Mesothelial cell of epicardium (in vitro differentiated cells): ENCODE data around the gene DISC1. TPM values are rescaled to one million over a fixed set of nuclear protein-coding genes. Genes with fewer than 3 reads are reported as not detected.

Source experiments
- DNase-seq, 2 experiments: peaks; one replicate each; pipeline ENCODE4 v3.0.0; 2021; ENCODE audit warnings: low spot score in 2 of 2; ENCODE audit not compliant: unreplicated experiment in 2 of 2
- H3K27ac Mint-ChIP-seq: 2 replicates; pipeline ENCODE4 v1.8.0; 2021; ENCODE audit warnings: mixed read lengths
- H3K27me3 Mint-ChIP-seq: 2 replicates; pipeline ENCODE4 v1.8.0; 2021; ENCODE audit warnings: low read depth, mixed read lengths
- H3K36me3 Mint-ChIP-seq: 2 replicates; pipeline ENCODE4 v1.8.0; 2021; ENCODE audit warnings: mixed read lengths
- H3K4me1 Mint-ChIP-seq: 2 replicates; pipeline ENCODE4 v1.8.0; 2021; ENCODE audit warnings: mixed read lengths
- H3K4me3 Mint-ChIP-seq: 2 replicates; pipeline ENCODE4 v1.8.0; 2021; ENCODE audit warnings: mild to moderate bottlenecking, moderate library complexity, mixed read lengths
- H3K9me3 Mint-ChIP-seq: 2 replicates; pipeline ENCODE4 v1.8.0; 2021; ENCODE audit warnings: mixed read lengths
- CTCF ChIP-seq: fragments of 200-600 bp; sonication (generic); IDR thresholded peaks from one replicate; pipeline ENCODE4 v1.5.0; 2021; ENCODE audit warnings: antibody characterized with exemption; ENCODE audit not compliant: unreplicated experiment
- total RNA-seq: library from RNA; stranded (reverse); gene quantifications from 3 replicates; pipeline ENCODE4 v1.2.1, GENCODE V29; 2021

The DISC1 gene
- total RNA-seq, 1 donor from 2014 or later = 9.1 TPM

- no peak for TF ChIP-seq CTCF
- Mint-ChIP-seq H3K27ac (no peak overlapping the region), H3K9me3 (peaks cover 21% of the 10 kb centered on the region), H3K4me3 (no peak overlapping the region), H3K36me3 (peaks cover 23% of the 10 kb centered on the region), H3K4me1 (peaks cover 3% of the 10 kb centered on the region), H3K27me3 (no peaks in the 10 kb centered on the region)
- DNase-seq = no peak
These were observed 126.7 kb downstream of the DISC1 start for GRCh38 chr1:231753313-231753712.

- no peaks in the 10 kb centered on the region for H3K27me3 Mint-ChIP-seq
- peaks cover 16% of the 10 kb centered on the region for H3K36me3 Mint-ChIP-seq
These were observed 130.5 kb downstream of the DISC1 start for GRCh38 chr1:231757101-231757404.

DNA sequence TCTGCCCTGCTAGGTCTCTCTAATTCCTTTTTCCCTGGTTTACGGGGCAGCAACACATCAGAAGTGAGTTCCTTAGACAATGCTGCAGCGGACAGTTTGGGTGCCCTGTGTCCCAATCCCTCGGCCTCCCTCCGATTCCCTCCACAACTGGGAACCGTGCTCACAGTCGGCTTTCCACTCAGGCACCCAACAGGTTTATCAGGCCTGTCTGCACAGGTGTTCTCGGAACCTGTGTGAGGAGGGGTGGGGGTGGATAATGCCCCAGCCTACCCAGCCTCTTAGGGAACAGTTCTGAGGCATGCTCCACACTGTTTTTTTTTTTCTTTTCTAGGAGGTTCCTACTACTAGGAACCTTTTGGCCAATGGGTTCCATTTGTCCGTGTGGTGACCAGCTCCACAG, 131.2 kb downstream of the DISC1 start:
- H3K27me3 Mint-ChIP-seq = no peaks in the 10 kb centered on the region
- H3K9me3 Mint-ChIP-seq = peaks cover 10% of the 10 kb centered on the region
- TF ChIP-seq CTCF = no peak
- no peak overlapping the region for H3K27ac Mint-ChIP-seq
- no peak for DNase-seq
- no peak overlapping the region for H3K4me3 Mint-ChIP-seq
- no peaks in the 10 kb centered on the region for H3K4me1 Mint-ChIP-seq
- H3K36me3 Mint-ChIP-seq = peaks cover 10% of the 10 kb centered on the region

More at GRCh38 chr1:231757101-231757404, 130.5 kb downstream of the DISC1 start:
- no peak for DNase-seq
- H3K4me1 Mint-ChIP-seq = no peaks in the 10 kb centered on the region
- no peak overlapping the region for H3K27ac Mint-ChIP-seq
- peak; percentile 44 for TF ChIP-seq CTCF
- peaks cover 16% of the 10 kb centered on the region for H3K9me3 Mint-ChIP-seq
- no peak overlapping the region for H3K4me3 Mint-ChIP-seq

DNA sequence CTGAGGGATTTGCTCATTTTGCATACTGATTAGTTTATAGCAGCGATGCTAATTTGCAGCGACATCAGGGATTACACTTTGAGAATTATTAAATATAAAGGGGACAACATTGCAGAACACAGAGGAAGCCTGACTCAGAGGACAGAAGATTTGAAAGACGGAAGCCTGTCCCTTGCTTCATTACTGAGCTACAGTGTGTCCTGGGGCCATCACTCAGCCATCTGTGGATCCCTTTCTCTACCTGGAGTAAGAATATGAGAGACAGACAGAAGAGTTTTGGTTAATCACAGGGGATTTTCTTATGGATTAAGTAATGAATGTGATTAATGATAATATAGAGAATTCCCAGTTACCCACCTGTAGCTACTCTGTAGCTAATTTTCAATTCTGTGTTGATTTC, 134.7 kb downstream of the DISC1 start:
- TF ChIP-seq CTCF = no peak
- DNase-seq = no peak
- no peak overlapping the region for H3K4me3 Mint-ChIP-seq
- peaks cover 3% of the 10 kb centered on the region for H3K9me3 Mint-ChIP-seq
- H3K27ac Mint-ChIP-seq = no peak overlapping the region
- H3K4me1 Mint-ChIP-seq = no peaks in the 10 kb centered on the region
- H3K36me3 Mint-ChIP-seq = no peaks in the 10 kb centered on the region
- no peaks in the 10 kb centered on the region for H3K27me3 Mint-ChIP-seq

GRCh38 chr1:231761747-231762541, 135.4 kb downstream of the DISC1 start:
- no peak for TF ChIP-seq CTCF
- H3K9me3 Mint-ChIP-seq = peaks cover 3% of the 10 kb centered on the region
- no peak overlapping the region for H3K4me3 Mint-ChIP-seq
- no peaks in the 10 kb centered on the region for H3K36me3 Mint-ChIP-seq
- no peak for DNase-seq
- no peaks in the 10 kb centered on the region for H3K27me3 Mint-ChIP-seq
- H3K4me1 Mint-ChIP-seq = no peaks in the 10 kb centered on the region
- H3K27ac Mint-ChIP-seq = no peak overlapping the region
